Prostate gland (tissue), 2 donors: ENCODE measurements around the gene NCOA7.

Experiments
- POLR2AphosphoS5 ChIP-seq: sonication (generic); formaldehyde crosslinking; IDR thresholded peaks from one replicate; pipeline ENCODE4 v1.6.1; 2017; ENCODE audit warnings: antibody characterized with exemption
- TF ChIP-seq, protein P1 (sequence below), 4 experiments: fragments of 200-600 bp in 2 of 4; fragments of 450-650 bp in 2 of 4; sonication (generic) in 2 of 4; IDR thresholded peaks; 1 replicate in 3 of 4; 2 replicates in 1 of 4; pipeline ENCODE4 v1.5.1; 2016 to 2019; ENCODE audit warnings: antibody characterized with exemption in 4 of 4, mild to moderate bottlenecking in 2 of 4, moderate library complexity in 2 of 4

DNA sequence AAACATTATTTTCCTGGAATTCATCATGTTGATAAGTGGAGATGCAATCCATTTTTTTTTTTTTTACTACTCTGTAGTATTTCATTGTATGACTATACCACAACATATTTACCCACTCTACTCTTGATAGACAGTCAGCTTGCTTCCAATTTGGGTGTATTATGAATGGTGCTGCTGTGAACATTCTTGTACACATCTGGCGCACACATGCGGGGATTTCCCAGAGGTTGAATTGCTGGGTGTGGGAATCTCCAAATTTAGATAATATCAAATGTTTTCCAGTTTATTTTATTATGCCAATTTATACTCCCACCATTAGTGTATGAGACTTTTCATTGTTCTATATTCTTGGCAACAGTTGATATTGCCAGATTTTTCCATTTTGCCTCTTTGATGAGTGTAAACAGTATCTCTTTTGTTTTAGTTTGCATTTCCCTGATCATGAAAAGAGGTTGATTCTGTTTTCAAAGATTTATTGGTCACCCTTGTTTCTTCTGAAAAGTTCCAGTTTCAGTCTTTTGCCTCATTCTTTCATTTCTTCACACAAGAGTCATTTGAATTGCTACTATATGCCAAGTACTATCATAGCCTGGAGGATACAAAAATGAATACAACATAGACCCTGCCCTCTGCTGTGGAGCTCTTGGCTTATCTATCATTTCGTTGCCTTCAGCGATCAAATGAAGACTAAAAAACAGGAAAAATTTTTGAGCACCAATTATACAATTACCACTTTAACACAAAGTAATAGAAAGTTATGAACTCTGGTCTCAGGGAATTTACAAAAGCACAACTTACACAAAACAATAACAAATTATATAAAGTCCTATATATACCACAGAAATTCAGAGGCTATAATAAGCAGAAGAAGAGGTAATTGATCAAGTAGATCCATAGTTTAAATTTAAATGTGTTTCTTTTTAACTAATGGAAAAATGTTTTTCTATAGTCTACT is 17.1 kb upstream of the NCOA7 start:
- TF ChIP-seq, protein P1, sequence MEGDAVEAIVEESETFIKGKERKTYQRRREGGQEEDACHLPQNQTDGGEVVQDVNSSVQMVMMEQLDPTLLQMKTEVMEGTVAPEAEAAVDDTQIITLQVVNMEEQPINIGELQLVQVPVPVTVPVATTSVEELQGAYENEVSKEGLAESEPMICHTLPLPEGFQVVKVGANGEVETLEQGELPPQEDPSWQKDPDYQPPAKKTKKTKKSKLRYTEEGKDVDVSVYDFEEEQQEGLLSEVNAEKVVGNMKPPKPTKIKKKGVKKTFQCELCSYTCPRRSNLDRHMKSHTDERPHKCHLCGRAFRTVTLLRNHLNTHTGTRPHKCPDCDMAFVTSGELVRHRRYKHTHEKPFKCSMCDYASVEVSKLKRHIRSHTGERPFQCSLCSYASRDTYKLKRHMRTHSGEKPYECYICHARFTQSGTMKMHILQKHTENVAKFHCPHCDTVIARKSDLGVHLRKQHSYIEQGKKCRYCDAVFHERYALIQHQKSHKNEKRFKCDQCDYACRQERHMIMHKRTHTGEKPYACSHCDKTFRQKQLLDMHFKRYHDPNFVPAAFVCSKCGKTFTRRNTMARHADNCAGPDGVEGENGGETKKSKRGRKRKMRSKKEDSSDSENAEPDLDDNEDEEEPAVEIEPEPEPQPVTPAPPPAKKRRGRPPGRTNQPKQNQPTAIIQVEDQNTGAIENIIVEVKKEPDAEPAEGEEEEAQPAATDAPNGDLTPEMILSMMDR (IDR thresholded peaks at IDR 0.05) = no peak
- no peak for TF ChIP-seq POLR2AphosphoS5
